HG03175 (cell line): ENCODE measurements around the gene PEX14.

Experiments
- ATAC-seq: cut with Tn5 transposase; IDR thresholded peaks from one replicate; pipeline ENCODE4 v1.9.1; 2021; ENCODE audit warnings: mild to moderate bottlenecking, moderate library complexity; ENCODE audit not compliant: unreplicated experiment

Gene PEX14

GRCh38 chr1:10613861-10614260 lies 139.1 kb downstream of the PEX14 start:
- ATAC-seq = no peak

DNA sequence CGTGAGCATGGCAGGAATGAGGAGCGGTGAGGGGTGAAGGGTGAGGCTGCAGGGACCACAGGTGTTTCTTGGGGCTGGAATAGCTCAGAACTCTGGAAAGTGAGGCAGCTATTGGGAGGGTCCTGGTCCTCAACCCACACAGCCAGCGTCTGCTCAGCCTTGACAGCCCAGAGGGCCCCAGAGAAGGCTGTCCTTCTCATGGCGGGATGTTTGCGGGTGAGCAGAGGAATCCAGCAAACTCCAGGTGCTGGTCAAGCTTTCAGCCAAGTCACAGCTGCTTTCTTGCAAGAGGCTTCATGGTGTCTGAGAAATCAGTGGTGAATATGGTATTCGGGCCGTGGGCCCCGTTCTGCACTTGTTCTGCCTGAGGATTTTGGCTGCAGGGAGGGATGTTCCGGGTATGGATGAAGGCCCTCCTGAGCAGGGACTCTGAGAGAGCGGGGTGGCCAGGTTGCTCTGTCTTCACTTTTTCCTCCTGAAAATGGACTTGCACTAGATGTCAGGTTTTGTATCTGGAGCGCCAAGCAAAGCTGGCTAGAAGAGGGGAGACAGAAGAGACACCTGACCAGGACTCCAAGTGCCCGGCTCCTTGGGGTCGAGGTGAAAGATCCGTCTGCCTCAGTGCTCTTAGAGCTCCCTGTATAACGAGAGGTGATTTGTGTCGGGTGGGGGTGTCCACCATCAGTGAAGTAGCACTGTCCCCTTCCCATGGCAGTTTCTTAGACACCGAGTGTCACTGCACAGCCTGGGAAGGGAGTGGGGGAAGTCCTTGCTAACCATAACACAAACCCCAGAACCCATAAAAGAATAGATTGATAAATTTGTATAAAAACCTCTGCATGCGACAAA lies 139.9 kb downstream of the PEX14 start:
- no peak for ATAC-seq

DNA sequence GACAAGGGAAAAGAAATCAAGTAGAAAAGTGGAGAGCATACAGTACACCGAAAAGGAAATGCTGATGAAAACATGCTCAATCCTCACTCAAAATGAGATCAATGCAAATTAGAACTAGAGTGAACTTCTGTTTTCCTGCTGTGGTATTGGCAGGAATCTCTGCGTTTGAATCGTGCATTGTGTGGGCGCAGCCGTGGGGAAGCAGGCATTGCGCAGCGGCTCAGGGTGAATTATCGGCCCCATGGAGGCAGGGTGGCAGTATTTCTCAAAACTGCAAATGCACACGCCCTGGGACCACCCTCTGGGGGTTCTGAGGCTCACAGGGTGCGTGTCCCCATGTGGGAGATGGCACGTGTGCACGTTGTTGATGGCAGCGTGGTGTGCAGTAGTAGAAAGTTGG lies 140.6 kb downstream of the PEX14 start:
- ATAC-seq = no peak

GRCh38 chr1:10615932-10616671 lies 141.4 kb downstream of the PEX14 start:
- no peak for ATAC-seq

DNA sequence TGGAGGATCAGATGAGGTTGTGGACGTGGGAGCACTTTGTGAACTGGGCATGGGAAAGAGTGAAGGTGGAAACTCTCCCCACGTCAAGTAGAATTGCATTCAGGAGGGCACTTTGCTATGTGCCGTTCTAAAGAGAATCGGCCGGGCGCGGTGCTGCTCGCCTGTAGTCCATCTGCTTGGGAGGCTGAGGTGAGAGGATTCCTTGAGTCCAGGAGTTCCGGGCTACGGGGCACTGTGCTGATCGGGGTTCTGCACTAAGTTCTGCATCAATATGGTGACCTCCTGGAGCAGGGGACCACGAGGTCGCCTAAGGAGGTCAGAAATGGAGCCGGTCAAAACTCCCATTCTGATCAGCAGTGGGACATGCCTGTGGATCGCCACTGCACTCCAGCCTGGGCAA lies 141.9 kb downstream of the PEX14 start:
- no peak for ATAC-seq

- no peak for ATAC-seq
Observed at GRCh38 chr1:10617318-10617717, 142.6 kb downstream of the PEX14 start.

DNA sequence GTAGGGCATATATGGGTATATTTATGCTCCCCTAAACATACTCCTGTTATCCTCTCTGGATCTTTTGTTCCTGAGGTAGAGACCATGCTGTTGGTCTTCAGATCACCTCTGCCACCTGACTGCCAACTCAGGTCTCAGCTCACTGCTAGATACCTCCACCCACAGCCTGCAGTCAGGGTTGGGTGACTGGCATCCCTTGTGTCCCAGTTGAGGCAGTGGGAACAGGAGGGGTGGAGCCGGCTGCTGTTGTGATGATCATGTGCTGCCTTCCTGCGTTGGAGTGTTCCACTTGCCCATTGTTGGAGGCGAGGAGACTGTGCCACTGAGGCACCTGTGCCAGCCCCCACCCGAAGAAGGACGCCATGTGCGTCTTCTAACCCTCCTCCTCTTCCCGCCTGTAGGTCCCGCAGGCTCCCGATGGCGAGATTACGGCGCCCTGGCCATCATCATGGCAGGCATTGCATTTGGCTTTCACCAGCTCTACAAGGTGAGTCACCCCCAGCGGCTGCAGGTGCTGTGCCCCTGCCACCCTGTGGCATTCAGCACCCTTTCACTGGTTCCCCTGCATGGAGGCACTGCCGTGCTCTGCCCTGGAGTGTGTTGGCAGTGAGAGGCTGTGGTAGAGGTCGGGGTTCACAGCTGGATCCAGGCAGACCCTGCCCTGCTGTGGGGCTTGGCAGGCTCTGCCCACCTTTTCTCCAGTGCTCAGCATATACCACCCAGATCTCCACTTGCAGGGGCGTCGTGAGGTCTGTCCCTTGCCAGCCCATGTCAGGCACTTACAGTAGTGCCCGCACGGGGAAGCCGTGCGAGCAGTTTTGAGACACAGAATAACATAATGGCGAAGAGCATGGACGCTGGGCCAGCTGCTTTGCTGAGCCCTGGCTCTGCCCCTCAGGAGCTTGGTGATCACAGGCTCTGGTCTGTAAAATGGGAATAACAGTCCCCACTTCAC lies 143.5 kb downstream of the PEX14 start:
- ATAC-seq = no peak

DNA sequence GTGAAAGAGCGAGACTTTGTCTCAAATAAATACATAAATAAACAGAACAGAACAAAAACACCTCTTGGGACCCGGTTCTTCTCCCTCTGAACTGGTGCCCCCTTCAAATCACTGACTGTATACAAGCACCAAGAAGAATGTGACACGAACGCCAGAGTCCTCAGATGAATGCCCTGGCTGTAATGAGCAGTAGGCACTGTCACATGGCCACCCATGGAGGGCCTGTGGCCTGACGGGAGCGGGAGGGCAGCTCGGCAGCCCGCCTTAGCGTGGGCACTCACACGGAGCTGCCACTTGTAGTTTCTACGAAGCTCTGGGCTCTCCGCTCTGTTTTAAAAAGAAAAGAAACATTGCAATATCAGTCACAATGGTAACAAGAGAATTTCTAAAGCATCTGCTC lies 146.0 kb downstream of the PEX14 start:
- ATAC-seq = no peak

DNA sequence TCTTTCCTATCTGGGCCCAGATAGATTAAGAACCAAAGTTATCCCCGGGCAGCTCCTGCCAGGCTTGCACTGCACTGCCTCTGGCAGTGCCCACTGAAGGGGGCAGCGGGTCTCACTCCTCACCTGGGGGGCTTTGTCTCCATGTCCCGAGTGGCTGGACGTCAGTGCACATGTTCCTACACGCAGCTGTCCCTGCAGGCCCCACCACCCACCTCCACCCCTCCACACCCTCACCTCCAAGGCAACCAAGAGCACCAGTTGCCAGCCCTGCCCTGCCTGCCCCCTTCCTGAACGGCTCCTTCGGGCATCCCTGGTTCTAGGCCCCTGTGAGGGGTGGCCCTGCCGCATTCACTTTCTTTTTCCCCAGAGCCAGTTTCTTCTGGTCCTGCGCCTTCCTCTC lies 147.2 kb downstream of the PEX14 start:
- ATAC-seq = no peak

DNA sequence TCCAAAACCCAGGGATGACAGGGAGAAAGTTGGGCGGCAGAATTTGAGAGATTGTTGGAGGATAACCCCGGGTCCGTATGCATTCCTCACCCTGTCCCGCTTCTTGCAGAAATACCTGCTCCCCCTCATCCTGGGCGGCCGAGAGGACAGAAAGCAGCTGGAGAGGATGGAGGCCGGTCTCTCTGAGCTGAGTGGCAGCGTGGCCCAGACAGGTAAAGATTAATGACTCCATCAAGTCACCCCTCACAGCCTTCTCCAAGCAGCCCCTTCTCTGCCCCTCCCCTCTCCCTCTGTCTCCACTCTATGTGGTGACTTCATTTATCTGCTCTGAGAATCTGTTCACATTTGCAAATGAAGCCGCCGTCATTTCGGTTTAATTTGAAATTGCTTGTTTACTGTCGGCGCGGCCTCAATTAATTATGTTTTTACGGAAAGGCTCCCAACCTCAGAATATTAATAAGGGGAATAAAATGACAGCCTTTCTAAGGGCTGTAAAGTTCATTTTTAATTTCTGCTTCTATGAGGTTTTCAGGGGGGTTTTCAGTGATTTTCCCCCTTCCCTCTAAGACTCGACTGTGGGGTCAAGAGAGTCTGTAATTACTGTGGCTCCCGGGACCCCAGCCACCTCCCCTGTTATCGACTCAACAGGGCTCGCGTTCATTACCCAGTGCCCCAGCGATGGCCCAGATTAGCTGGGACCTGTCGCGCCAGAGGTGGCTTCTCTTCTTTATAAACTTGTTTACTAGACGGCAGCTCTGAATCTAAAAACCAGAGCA lies 148.3 kb downstream of the PEX14 start:
- ATAC-seq = no peak

DNA sequence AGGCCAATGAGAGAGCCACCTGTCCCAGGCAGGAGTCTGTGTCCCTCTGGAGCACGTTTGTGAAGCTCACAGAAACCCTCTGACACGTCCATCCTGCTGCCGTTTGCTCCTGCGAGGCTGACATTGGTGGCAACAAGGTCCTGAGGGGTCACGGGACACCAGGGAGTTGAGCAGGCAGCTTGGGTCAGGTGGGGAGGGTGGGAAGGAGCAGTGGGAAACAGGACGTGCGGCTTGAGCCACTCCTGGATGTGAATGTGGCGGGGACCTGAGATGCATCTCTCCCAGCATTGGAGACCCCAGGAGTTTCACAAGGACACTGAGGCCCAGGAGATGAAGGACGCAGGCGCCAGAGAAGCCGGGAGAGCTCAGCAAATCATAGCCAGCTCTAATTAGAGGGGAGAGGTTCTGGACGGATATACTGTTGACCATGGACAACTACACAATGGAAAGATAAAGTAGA lies 149.0 kb downstream of the PEX14 start:
- no peak for ATAC-seq

- no peak for ATAC-seq
Observed at GRCh38 chr1:10624256-10625050, 149.7 kb downstream of the PEX14 start.

DNA sequence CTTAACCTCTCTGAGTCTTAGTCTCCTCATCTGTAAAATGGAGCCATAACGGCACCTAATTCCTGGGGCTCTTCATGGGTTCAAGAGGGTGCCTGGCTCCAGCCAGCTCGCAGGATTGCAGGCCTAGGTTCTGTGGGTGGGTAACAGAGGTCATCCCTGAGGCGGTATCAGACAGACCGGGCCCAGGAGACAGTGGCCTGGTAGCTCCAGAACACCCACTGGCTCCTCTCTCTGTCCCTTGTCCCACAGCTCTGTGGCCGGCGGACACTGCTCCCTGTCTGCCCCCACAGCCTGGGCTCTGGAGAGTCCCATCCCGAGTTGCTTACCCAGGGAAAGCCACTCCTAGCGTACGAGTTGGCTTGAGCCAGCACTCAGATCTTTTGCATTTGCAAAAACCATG lies 150.3 kb downstream of the PEX14 start:
- no peak for ATAC-seq

- ATAC-seq = no peak
Observed at GRCh38 chr1:10625554-10625953, 150.8 kb downstream of the PEX14 start.

- ATAC-seq = no peak
Observed at GRCh38 chr1:10626131-10626731, 151.5 kb downstream of the PEX14 start.

GRCh38 chr1:10626791-10627410 lies 152.2 kb downstream of the PEX14 start:
- ATAC-seq = no peak

DNA sequence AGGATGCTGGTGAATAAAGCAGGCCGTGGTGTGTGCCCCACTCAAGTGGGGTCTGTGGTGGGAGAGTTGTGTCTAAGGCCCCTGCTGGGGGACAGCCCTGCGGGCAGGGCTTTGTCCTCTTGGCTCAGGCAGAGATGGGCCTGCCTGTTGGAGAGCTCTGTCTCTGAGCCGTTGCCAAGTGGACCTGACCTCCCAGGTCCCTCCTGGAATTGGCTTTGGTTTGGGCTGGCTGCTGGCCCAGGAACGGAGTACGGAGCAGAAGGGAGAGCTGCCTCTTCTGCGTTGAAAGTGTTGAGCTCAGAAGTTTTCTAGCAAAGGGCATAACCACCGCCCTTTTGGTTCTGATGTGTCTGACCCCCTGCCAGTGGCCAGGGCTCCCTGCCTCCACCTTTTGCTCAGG lies 153.9 kb downstream of the PEX14 start:
- no peak for ATAC-seq

DNA sequence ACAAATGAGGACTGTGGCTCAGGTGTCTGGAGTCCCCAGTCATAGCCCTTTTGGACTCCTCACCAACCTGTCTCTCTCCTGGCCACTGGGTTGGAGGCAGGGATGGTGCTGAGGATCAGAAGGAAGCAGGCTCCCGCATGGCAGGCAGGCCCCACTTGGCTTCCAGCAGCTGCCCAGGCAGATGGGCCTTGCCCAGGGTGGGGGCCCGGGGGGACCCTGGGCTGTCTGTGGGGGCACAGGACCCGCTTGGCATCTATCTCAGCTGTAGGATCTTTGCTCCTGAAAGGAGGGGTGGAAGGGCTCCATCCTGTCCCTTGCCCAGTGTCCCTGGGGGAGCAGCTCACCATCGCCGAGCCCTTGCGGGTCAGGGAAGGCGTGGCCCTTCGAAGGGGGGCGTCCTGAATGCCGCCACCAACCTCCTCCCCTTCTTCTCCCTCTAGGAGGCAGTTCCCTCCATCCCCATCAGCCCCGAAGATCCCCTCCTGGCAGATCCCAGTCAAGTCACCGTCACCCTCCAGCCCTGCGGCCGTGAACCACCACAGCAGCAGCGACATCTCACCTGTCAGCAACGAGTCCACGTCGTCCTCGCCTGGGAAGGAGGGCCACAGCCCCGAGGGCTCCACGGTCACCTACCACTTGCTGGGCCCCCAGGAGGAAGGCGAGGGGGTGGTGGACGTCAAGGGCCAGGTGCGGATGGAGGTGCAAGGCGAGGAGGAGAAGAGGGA lies 154.5 kb downstream of the PEX14 start:
- ATAC-seq = no peak
